GM12878 (cell line): ENCODE results near the gene ABHD8. TPM values are rescaled to one million over a fixed set of nuclear protein-coding genes. Genes with fewer than 3 reads are reported as not detected.

ENCODE experiments used
- ATAC-seq: fragments of 200-7000 bp; cut with Tn5 transposase; 3 replicates; pipeline ENCODE4 v1.9.1; 2020; ENCODE audit warnings: mild to moderate bottlenecking, moderate library complexity
- BruUV-seq: library from RNA; stranded (reverse); fragments of 400-500 nt; replicated peaks from 2 replicates; lab custom pipeline; 2021; lab: Mats Ljungman, UMichigan
- CTCF ChIA-PET: fragments of 300-600 bp; sonication (Branson Sonifier 250); formaldehyde crosslinking; extraction: SDS; loops from one replicate; lab custom pipeline; 2021; ENCODE audit warnings: inconsistent platforms; lab: Yijun Ruan, JAX
- POLR2A ChIA-PET: fragments of 350-600 bp; formaldehyde crosslinking; extraction: SDS; loops from one replicate; lab custom pipeline; 2021; ENCODE audit warnings: inconsistent platforms; lab: Charles Lee
- RAD21 ChIA-PET: fragments of 300-600 bp; sonication (Branson Sonifier 250); formaldehyde crosslinking; loops from one replicate; lab custom pipeline; 2023; ENCODE audit warnings: antibody characterized with exemption; ENCODE audit not compliant: unreplicated experiment; lab: Charles Lee
- SMC1A ChIA-PET: fragments of 300-600 bp; sonication (Branson Sonifier 250); formaldehyde crosslinking; loops from one replicate; lab custom pipeline; 2023; ENCODE audit not compliant: unreplicated experiment, uncharacterized antibody; lab: Charles Lee
- DNase-seq: peaks from one replicate; pipeline ENCODE4 v3.0.0-alpha.2; 2011; ENCODE audit warnings: low read depth, low spot score
- FAIRE-seq: peaks from 3 replicates; lab custom pipeline; 2011; peaks lifted over from hg19 to GRCh38; lab: Jason Lieb, UNC
- H2AFZ ChIP-seq: 2 replicates; pipeline ENCODE4 v1.6.0; 2011; ENCODE audit warnings: low read depth, low read length, control low read depth; ENCODE audit not compliant: control insufficient read depth
- H3K27ac ChIP-seq: 2 replicates; pipeline ENCODE4 v1.5.1; 2011; ENCODE audit warnings: control low read depth; ENCODE audit not compliant: control insufficient read depth, insufficient read depth
- H3K27me3 ChIP-seq, 2 experiments: replicated peaks in 1 of 2; 2 replicates each; pipeline versions ENCODE4 v1.6.0 to v1.6.1; 2011; ENCODE audit warnings: low read length in 1 of 2; ENCODE audit not compliant: control insufficient read depth in 2 of 2, insufficient read depth in 2 of 2
- H3K36me3 ChIP-seq, 2 experiments: 2 replicates each; pipeline ENCODE4 v1.5.1; 2011; ENCODE audit warnings: low read length in 1 of 2; ENCODE audit not compliant: control insufficient read depth in 2 of 2, insufficient read depth in 2 of 2
- H3K4me1 ChIP-seq: 2 replicates; pipeline ENCODE4 v1.6.1; 2011; ENCODE audit warnings: mild to moderate bottlenecking, low read length, moderate library complexity, mixed read lengths; ENCODE audit not compliant: control insufficient read depth, insufficient read depth
- H3K4me2 ChIP-seq: 2 replicates; pipeline ENCODE4 v1.6.0; 2011; ENCODE audit warnings: control low read depth; ENCODE audit not compliant: control insufficient read depth, insufficient read depth
- H3K4me3 ChIP-seq: fragments of 200-600 bp; sonication (generic); 2 replicates; pipeline ENCODE4 v1.5.1; 2016
- H3K79me2 ChIP-seq: 2 replicates; pipeline ENCODE4 v1.6.0; 2011; ENCODE audit warnings: low read length; ENCODE audit not compliant: control insufficient read depth, insufficient read depth
- H3K9ac ChIP-seq: 2 replicates; pipeline ENCODE4 v1.8.0; 2011; ENCODE audit warnings: low read length, control low read depth, mixed read lengths; ENCODE audit not compliant: control insufficient read depth, insufficient read depth
- H3K9me3 ChIP-seq: replicated peaks from 3 replicates; pipeline ENCODE4 v1.5.1; 2011; ENCODE audit warnings: mild to moderate bottlenecking, low read length; ENCODE audit not compliant: control insufficient read depth, insufficient read depth
- H4K20me1 ChIP-seq: 2 replicates; pipeline ENCODE4 v1.6.0; 2011; ENCODE audit not compliant: control insufficient read depth, insufficient read depth
- BMI1 ChIP-seq: fragments of 450-650 bp; IDR thresholded peaks from 2 replicates; pipeline ENCODE4 v1.6.1; 2016; ENCODE audit warnings: mild to moderate bottlenecking, moderate library complexity, borderline replicate concordance
- BRCA1 ChIP-seq: IDR thresholded peaks from 2 replicates; pipeline ENCODE4 v1.6.1; 2011; ENCODE audit warnings: low read depth, low read length, improper control_type of control experiment
- CEBPZ ChIP-seq: fragments of 150-350 bp; IDR thresholded peaks from 2 replicates; pipeline ENCODE4 v1.6.1; 2016; ENCODE audit warnings: low read depth, low read length
- IKZF2 ChIP-seq, 2 experiments: fragments of 450-650 bp; IDR thresholded peaks; 2 replicates each; pipeline ENCODE4 v1.6.1; 2017; ENCODE audit warnings: mild to moderate bottlenecking in 2 of 2, moderate library complexity in 2 of 2
- KLF5 ChIP-seq: fragments of 450-650 bp; IDR thresholded peaks from 2 replicates; pipeline ENCODE4 v1.6.1; 2014; ENCODE audit warnings: mild to moderate bottlenecking; ENCODE audit not compliant: partially characterized antibody
- NR2C1 ChIP-seq: fragments of 450-650 bp; IDR thresholded peaks from 2 replicates; pipeline ENCODE4 v1.6.1; 2017; ENCODE audit warnings: antibody characterized with exemption, mild to moderate bottlenecking, moderate library complexity
- POLR2A ChIP-seq: IDR thresholded peaks from 2 replicates; pipeline ENCODE4 v1.6.1; 2011; ENCODE audit warnings: low read depth, mild to moderate bottlenecking, low read length
- SREBF2 ChIP-seq: IDR thresholded peaks from 2 replicates; pipeline ENCODE4 v1.6.1; 2012; ENCODE audit warnings: mild to moderate bottlenecking, low read length
- SRF ChIP-seq, 2 experiments: IDR thresholded peaks; 2 replicates each; pipeline ENCODE4 v1.6.1; 2011; ENCODE audit warnings: low read depth in 2 of 2, low read length in 2 of 2, mild to moderate bottlenecking in 1 of 2, moderate library complexity in 1 of 2
- STAT3 ChIP-seq: IDR thresholded peaks from 2 replicates; pipeline ENCODE4 v1.6.1; 2011; ENCODE audit warnings: low read depth, low read length, improper control_type of control experiment
- ZNF207 ChIP-seq: fragments of 450-650 bp; IDR thresholded peaks from 2 replicates; pipeline ENCODE4 v1.6.1; 2014; ENCODE audit warnings: antibody characterized with exemption, mild to moderate bottlenecking, borderline replicate concordance
- WGBS: methylation state at CpG from one replicate; pipeline ENCODE4 v1.1.6; 2016; ENCODE audit warnings: low lambda C conversion rate; ENCODE audit not compliant: insufficient replicate concordance, insufficient coverage; ENCODE audit errors: missing lambda C conversion rate; 5-methylcytosine and 5-hydroxymethylcytosine counted together
- in situ Hi-C: fragments of 300-500 bp; cut with MboI; formaldehyde crosslinking; loops from 9 replicates; pipeline ENCODE4 v1.14.3; 2018; ENCODE audit warnings: mixed read lengths
- intact Hi-C: fragments of 100-400 bp; cut with micrococcal nuclease; formaldehyde crosslinking; loops from one replicate; pipeline ENCODE4 v1.14.2; 2022; ENCODE audit not compliant: unreplicated experiment
- polyA plus RNA-seq, 11 experiments: library from polyadenylated mRNA; depleted of rRNA in 4 of 11; unstranded in 6 of 11; stranded (reverse) in 5 of 11; fragments of >200 nt; fragmentation: Nextera tagmentation in 4 of 11; fragmentation: Illumina TruSeq in 1 of 11; extraction: Ambion mirVana in 4 of 11; extraction: Trizol in 1 of 11; gene quantifications; 1 replicate in 1 of 11; 2 replicates in 10 of 11; pipeline versions ENCODE4 v1.2.1 to v1.2.3, GENCODE V29; 2011 to 2016; ENCODE audit warnings: inconsistent platforms in 2 of 11, missing spikeins in 2 of 11, low read depth in 1 of 11
- total RNA-seq, 4 experiments: library from RNA; depleted of rRNA in 3 of 4; stranded (reverse); fragments of >200 nt in 3 of 4; fragmentation: Illumina TruSeq in 1 of 4; extraction: Trizol in 1 of 4; gene quantifications; 2 replicates each; pipeline versions ENCODE4 v1.2.1 to v1.2.3, GENCODE V29; 2013 to 2021
- TF ChIP-seq, protein P1 (sequence below): fragments of 450-650 bp; IDR thresholded peaks from 2 replicates; pipeline ENCODE4 v1.6.1; 2018; ENCODE audit warnings: mild to moderate bottlenecking, low read depth, moderate library complexity; ENCODE audit not compliant: partially characterized antibody
- TF ChIP-seq, protein P2 (sequence below): fragments of 450-650 bp; formaldehyde crosslinking; IDR thresholded peaks from 2 replicates; pipeline ENCODE4 v1.5.0; 2022; ENCODE audit warnings: mild to moderate bottlenecking, missing genetic modification characterization

ABHD8 gene
- total and polyA plus RNA-seq, 10 of the 15 experiments (the other 5 are each of a cell fraction or from before 2014, with no cell fraction given), result 0.03 to 12.5 (median 6.0) TPM

DNA sequence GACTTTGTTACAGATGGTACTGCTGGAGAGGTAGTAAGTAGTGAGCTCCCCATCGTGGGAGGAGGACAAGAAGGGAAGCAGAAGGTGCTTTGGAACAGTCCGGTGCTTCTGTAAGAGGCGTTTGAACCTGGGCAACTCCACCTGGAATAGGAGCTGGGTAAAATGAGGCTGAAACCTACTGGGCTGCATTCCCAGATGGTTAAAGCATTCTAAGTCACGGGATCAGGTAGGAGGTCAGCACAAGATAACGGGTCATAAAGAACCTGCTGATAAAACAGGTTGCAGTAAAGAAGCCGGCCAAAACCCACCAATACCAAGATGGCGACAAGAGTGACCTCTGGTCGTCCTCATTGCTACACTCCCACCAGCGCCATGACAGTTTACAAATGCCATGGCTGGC lies 16.5 kb downstream of the ABHD8 start (continued):
- TF ChIP-seq BRCA1, result no peak

DNA sequence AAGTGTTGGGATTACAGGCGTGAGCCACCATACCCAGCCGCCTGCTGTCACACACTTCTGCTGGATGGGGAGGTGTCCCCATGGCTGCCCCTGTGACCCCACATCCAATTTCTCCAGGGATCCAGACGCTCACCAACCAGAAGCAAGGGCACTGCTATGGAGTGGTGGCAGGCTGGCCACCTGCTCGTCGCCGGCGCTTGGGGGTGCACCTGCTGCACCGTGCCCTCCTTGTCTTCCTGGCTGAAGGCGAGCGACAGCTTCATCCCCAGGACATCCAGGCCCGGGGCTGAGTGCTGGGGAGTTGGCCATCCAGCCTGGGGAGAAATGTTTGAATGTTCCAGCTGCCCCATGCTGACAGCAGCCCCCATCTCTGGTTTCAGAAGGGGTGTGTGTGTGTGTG lies 17.0 kb downstream of the ABHD8 start:
- peaks cover 0 to 7% of the 10 kb centered on the region in 2 experiments; a peak in 2 of 4 replicates for H3K36me3 ChIP-seq
- FAIRE-seq, result no peak
- no peak for DNase-seq
- H3K4me3 ChIP-seq, result no peak overlapping the region
- H3K4me2 ChIP-seq, result no peak overlapping the region
- ChIA-PET POLR2A (no interaction called here), SMC1A (no interaction called here), RAD21 (no interaction called here), CTCF (interaction anchor here (1.0 to 1.4 kb wide), 2 partner anchors 19 to 103 kb away, joined by 3 read pairs; partner anchors contain the start of gene MRPL34)
- no peaks in the 10 kb centered on the region; the same call in 1 of the 2 replicates for H3K79me2 ChIP-seq
- H3K9me3 ChIP-seq, result no peaks in the 10 kb centered on the region
- WGBS, result 99% methylated on average over 11 of the region's 11 CpGs
- intact Hi-C loops (no loop called here), in situ Hi-C loops (loop anchor here (5.0 kb wide), 1 partner anchor 214 kb away; no protein-coding TSS in a partner anchor)
- ATAC-seq, result no peak
- BruUV-seq, result no TSS peak
- H3K4me1 ChIP-seq, result peaks cover 7% of the 10 kb centered on the region
- no peaks in the 10 kb centered on the region for H3K27me3 ChIP-seq
- H2AFZ ChIP-seq, result no peak overlapping the region
- H3K27ac ChIP-seq, result no peak overlapping the region
- H4K20me1 ChIP-seq, result no peaks in the 10 kb centered on the region
- no peak overlapping the region for H3K9ac ChIP-seq
- no peak for TF ChIP-seq ZNF207
- TF ChIP-seq IKZF2 (IDR thresholded peaks at IDR 0.05), result no peak
- TF ChIP-seq POLR2A, result no peak
- TF ChIP-seq SREBF2, result no peak
- TF ChIP-seq, protein P1, sequence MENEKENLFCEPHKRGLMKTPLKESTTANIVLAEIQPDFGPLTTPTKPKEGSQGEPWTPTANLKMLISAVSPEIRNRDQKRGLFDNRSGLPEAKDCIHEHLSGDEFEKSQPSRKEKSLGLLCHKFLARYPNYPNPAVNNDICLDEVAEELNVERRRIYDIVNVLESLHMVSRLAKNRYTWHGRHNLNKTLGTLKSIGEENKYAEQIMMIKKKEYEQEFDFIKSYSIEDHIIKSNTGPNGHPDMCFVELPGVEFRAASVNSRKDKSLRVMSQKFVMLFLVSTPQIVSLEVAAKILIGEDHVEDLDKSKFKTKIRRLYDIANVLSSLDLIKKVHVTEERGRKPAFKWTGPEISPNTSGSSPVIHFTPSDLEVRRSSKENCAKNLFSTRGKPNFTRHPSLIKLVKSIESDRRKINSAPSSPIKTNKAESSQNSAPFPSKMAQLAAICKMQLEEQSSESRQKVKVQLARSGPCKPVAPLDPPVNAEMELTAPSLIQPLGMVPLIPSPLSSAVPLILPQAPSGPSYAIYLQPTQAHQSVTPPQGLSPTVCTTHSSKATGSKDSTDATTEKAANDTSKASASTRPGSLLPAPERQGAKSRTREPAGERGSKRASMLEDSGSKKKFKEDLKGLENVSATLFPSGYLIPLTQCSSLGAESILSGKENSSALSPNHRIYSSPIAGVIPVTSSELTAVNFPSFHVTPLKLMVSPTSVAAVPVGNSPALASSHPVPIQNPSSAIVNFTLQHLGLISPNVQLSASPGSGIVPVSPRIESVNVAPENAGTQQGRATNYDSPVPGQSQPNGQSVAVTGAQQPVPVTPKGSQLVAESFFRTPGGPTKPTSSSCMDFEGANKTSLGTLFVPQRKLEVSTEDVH, result no peak
- TF ChIP-seq, protein P2, sequence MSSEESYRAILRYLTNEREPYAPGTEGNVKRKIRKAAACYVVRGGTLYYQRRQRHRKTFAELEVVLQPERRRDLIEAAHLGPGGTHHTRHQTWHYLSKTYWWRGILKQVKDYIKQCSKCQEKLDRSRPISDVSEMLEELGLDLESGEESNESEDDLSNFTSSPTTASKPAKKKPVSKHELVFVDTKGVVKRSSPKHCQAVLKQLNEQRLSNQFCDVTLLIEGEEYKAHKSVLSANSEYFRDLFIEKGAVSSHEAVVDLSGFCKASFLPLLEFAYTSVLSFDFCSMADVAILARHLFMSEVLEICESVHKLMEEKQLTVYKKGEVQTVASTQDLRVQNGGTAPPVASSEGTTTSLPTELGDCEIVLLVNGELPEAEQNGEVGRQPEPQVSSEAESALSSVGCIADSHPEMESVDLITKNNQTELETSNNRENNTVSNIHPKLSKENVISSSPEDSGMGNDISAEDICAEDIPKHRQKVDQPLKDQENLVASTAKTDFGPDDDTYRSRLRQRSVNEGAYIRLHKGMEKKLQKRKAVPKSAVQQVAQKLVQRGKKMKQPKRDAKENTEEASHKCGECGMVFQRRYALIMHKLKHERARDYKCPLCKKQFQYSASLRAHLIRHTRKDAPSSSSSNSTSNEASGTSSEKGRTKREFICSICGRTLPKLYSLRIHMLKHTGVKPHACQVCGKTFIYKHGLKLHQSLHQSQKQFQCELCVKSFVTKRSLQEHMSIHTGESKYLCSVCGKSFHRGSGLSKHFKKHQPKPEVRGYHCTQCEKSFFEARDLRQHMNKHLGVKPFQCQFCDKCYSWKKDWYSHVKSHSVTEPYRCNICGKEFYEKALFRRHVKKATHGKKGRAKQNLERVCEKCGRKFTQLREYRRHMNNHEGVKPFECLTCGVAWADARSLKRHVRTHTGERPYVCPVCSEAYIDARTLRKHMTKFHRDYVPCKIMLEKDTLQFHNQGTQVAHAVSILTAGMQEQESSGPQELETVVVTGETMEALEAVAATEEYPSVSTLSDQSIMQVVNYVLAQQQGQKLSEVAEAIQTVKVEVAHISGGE, result no peak
- TF ChIP-seq STAT3, result no peak
- TF ChIP-seq BMI1, result no peak
- TF ChIP-seq NR2C1, result no peak
- TF ChIP-seq CEBPZ, result no peak
- no peak for TF ChIP-seq SRF (IDR thresholded peaks at IDR 0.05; ENCODE audit: low read depth in 2 of 2, low read length in 2 of 2)
- no peak for TF ChIP-seq KLF5
